Keratinocyte (primary cell): ENCODE data around the gene ALS2.

Experiments
- CTCF ChIP-seq, 3 experiments: IDR thresholded peaks in 1 of 3; conservative IDR thresholded peaks in 1 of 3; optimal IDR thresholded peaks in 1 of 3; 2 replicates in 2 of 3; 3 replicates in 1 of 3; pipeline versions ENCODE3 to v1.5.1; 2011; ENCODE audit warnings: low read length in 3 of 3, mild to moderate bottlenecking in 3 of 3, moderate library complexity in 2 of 3, control low read depth in 1 of 3, inconsistent platforms in 1 of 3; ENCODE audit not compliant: insufficient read depth in 2 of 3; ENCODE audit errors: extremely low read depth in 1 of 3
- EZH2 ChIP-seq: IDR thresholded peaks from one replicate; pipeline ENCODE4 v1.6.1; 2012; ENCODE audit warnings: inconsistent platforms, mild to moderate bottlenecking, low read length, moderate library complexity

- TF ChIP-seq CTCF (optimal IDR thresholded peaks at IDR 0.05 in 1 of 3, IDR thresholded peaks at IDR 0.05 in 1 of 3, conservative IDR thresholded peaks at IDR 0.05 in 1 of 3; ENCODE audit: extremely low read depth in 1 of 3, insufficient read depth in 2 of 3, low read length in 3 of 3) = no peak
- TF ChIP-seq EZH2 = no peak
Measured at GRCh38 chr2:201669865-201670264, 110.9 kb downstream of the ALS2 start.
